ENCODE measurements around the gene FAM43A. TPM values are rescaled to one million over a fixed set of nuclear protein-coding genes. Genes with fewer than 3 reads are reported as not detected.

Gene FAM43A
- total and polyA plus RNA-seq, 2 donors = 22.4 to 28.5 TPM

- Histone ChIP-seq H3K27ac (ENCODE audit: low read depth) (no peak overlapping the region), H3K4me3 (ENCODE audit: low read depth, low read length) (no peak overlapping the region), H3K36me3 (ENCODE audit: insufficient read depth) (no peaks in the 10 kb centered on the region), H3K4me1 (ENCODE audit: insufficient read depth) (no peaks in the 10 kb centered on the region)
- WGBS = 57% methylated on average over 11 of the region's 11 CpGs
- no peak for DNase-seq (ENCODE audit: extremely low spot score)
These were observed 41.9 kb downstream of the FAM43A start for GRCh38 chr3:194727435-194728128.

- 97% methylated on average over 2 of the region's 2 CpGs for WGBS
- H3K36me3 ChIP-seq (ENCODE audit: insufficient read depth) = no peaks in the 10 kb centered on the region
- no peak for DNase-seq (ENCODE audit: extremely low spot score)
- H3K27ac ChIP-seq (ENCODE audit: low read depth) = no peak overlapping the region
- H3K4me3 ChIP-seq (ENCODE audit: low read depth, low read length) = no peak overlapping the region
- H3K4me1 ChIP-seq (ENCODE audit: insufficient read depth) = no peaks in the 10 kb centered on the region
These were observed 43.3 kb downstream of the FAM43A start for GRCh38 chr3:194728986-194729385.

GRCh38 chr3:194730365-194730764 lies 44.7 kb downstream of the FAM43A start:
- 45% methylated on average over 10 of the region's 10 CpGs for WGBS
- H3K4me3 ChIP-seq (ENCODE audit: low read depth, low read length) = no peak overlapping the region
- H3K4me1 ChIP-seq (ENCODE audit: insufficient read depth) = no peaks in the 10 kb centered on the region
- H3K36me3 ChIP-seq (ENCODE audit: insufficient read depth) = no peaks in the 10 kb centered on the region
- DNase-seq (ENCODE audit: extremely low spot score) = peak; percentile 25
- H3K27ac ChIP-seq (ENCODE audit: low read depth) = no peak overlapping the region

GRCh38 chr3:194731506-194732073 lies 45.9 kb downstream of the FAM43A start:
- H3K4me3 ChIP-seq (ENCODE audit: low read depth, low read length) = no peak overlapping the region
- no peak overlapping the region for H3K27ac ChIP-seq (ENCODE audit: low read depth)
- whole genome bisulfite sequencing = 90% methylated on average over 5 of the region's 5 CpGs
- no peaks in the 10 kb centered on the region for H3K36me3 ChIP-seq (ENCODE audit: insufficient read depth)
- no peaks in the 10 kb centered on the region for H3K4me1 ChIP-seq (ENCODE audit: insufficient read depth)
- DNase-seq (ENCODE audit: extremely low spot score) = no peak

GRCh38 chr3:194732617-194733016 lies 46.9 kb downstream of the FAM43A start:
- Histone ChIP-seq H3K27ac (ENCODE audit: low read depth) (no peak overlapping the region), H3K36me3 (ENCODE audit: insufficient read depth) (no peaks in the 10 kb centered on the region), H3K4me3 (ENCODE audit: low read depth, low read length) (no peak overlapping the region), H3K4me1 (ENCODE audit: insufficient read depth) (no peaks in the 10 kb centered on the region)
- DNase-seq (ENCODE audit: extremely low spot score) = no peak
- WGBS = 72% methylated on average over 4 of the region's 4 CpGs

DNA sequence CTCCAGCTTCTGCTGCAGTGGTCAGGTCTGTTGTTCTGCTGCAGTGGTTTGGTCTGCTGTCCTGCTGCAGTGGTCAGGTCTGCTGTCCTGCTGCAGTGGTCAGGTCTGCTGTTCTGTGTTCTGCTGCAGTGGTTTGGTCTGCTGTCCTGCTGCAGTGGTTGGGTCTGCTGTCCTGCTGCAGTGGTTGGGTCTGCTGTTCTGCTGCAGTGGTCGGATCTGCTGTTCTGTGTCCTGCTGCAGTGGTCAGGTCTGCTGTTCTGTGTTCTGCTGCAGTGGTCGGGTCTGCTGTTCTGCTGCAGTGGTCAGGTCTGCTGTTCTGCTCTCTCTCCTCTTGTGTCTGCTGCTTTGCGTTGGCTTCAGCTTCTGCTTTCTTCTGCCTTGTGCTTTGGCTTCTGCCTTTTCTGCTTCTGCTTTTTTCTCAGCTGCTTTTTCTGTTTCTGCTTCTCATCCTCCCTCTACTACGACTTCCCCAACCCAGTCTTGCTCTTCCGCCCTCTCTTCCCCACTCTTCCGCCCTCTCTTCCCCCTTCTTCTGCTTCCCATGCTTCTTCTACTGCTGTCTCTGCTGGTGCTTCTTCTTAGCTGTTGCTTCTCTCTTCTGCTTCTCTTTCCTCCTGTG lies 50.7 kb downstream of the FAM43A start:
- H3K36me3 ChIP-seq (ENCODE audit: insufficient read depth) = no peaks in the 10 kb centered on the region
- no peak overlapping the region for H3K4me3 ChIP-seq (ENCODE audit: low read depth, low read length)
- no peak overlapping the region for H3K27ac ChIP-seq (ENCODE audit: low read depth)
- no peak for DNase-seq (ENCODE audit: extremely low spot score)
- H3K4me1 ChIP-seq (ENCODE audit: insufficient read depth) = no peaks in the 10 kb centered on the region
- 79% methylated on average over 6 of the region's 6 CpGs for WGBS

GRCh38 chr3:194736896-194737600 lies 51.4 kb downstream of the FAM43A start:
- no peak overlapping the region for H3K4me3 ChIP-seq (ENCODE audit: low read depth, low read length)
- DNase-seq (ENCODE audit: extremely low spot score) = no peak
- no peak overlapping the region for H3K27ac ChIP-seq (ENCODE audit: low read depth)
- no peaks in the 10 kb centered on the region for H3K36me3 ChIP-seq (ENCODE audit: insufficient read depth)
- WGBS = 69% methylated on average over 7 of the region's 7 CpGs
- H3K4me1 ChIP-seq (ENCODE audit: insufficient read depth) = no peaks in the 10 kb centered on the region

Small RNA genes lying within 50 kb of the gene (small RNA-seq; reads per million reads assigned to genes)
- gene AC046143.2 = not detected

Other genes with a start within 250 kb of the FAM43A start
- 111 TPM for gene ATP13A3, start 198.9 kb upstream of the FAM43A start, total RNA-seq
- 20.3 TPM for gene ATP13A3, start 198.9 kb upstream of the FAM43A start, polyA plus RNA-seq
- gene TMEM44, start 52.5 kb upstream of the FAM43A start, total RNA-seq = 11.7 TPM
- gene TMEM44, start 52.5 kb upstream of the FAM43A start, polyA plus RNA-seq = 8.0 TPM
- gene LSG1, start 13.7 kb upstream of the FAM43A start, total RNA-seq = 44.1 TPM
- gene LSG1, start 13.7 kb upstream of the FAM43A start, polyA plus RNA-seq = 19.7 TPM

Measured in urinary bladder (tissue), 4 donors.